Adipose tissue (tissue), 3 donors: ENCODE results near the gene EXOG. TPM values are rescaled to one million over a fixed set of nuclear protein-coding genes. Genes with fewer than 3 reads are reported as not detected.

Source experiments
- H3K27ac ChIP-seq: one replicate; pipeline ENCODE4 v1.5.1; 2013; ENCODE audit warnings: low read depth, low read length
- WGBS, 3 donors: extraction: QIAGEN DNeasy Blood & Tissue Kit; methylation state at CpG; one replicate each; pipeline ENCODE4 v1.1.7; 2013; 5-methylcytosine and 5-hydroxymethylcytosine counted together
- polyA plus RNA-seq, 3 donors: library from polyadenylated mRNA; stranded (reverse); fragments of 200-250 nt; gene quantifications; one replicate each; pipeline ENCODE4 v1.2.3, GENCODE V29; 2013
- donor health status: healthy with polysubstance abuse.
- donor health status: Bipolar disorder and iron deficiency.
- donor health status: healthy.

The EXOG gene
- polyA plus RNA-seq, 3 donors = 2.2 to 7.8 (median 3.0) TPM

GRCh38 chr3:38491215-38491614 lies 4.9 kb upstream of the EXOG start:
- WGBS, 3 donors = 87 to 94% (median 90%) methylated on average over 6 of the region's 6 CpGs
- no peak overlapping the region for H3K27ac ChIP-seq

DNA sequence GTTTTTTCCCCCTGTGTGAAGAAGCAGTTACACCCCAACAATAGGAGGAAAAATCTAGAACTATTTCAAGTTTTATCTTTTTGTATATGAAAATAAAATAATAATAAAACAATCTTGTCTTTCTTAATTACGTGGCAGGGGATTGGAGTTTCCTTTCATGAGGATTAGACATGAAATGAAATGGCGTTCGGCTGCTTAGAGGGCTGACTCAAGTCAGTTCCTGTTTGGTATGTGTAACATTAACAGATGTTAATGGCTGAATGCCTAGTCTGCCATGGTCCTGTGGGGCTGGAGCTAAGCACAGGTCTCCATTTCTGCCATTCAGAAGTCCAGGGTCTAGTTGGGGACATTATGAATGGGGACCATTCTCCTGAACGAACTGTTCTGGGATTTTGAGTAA lies 3.1 kb upstream of the EXOG start:
- no peak overlapping the region for H3K27ac ChIP-seq
- WGBS, 3 donors = 64 to 86% (median 69%) methylated on average over 4 of the region's 4 CpGs

- H3K27ac ChIP-seq = no peak overlapping the region
These were observed 891 bp downstream of the EXOG start for GRCh38 chr3:38497031-38497430.

DNA sequence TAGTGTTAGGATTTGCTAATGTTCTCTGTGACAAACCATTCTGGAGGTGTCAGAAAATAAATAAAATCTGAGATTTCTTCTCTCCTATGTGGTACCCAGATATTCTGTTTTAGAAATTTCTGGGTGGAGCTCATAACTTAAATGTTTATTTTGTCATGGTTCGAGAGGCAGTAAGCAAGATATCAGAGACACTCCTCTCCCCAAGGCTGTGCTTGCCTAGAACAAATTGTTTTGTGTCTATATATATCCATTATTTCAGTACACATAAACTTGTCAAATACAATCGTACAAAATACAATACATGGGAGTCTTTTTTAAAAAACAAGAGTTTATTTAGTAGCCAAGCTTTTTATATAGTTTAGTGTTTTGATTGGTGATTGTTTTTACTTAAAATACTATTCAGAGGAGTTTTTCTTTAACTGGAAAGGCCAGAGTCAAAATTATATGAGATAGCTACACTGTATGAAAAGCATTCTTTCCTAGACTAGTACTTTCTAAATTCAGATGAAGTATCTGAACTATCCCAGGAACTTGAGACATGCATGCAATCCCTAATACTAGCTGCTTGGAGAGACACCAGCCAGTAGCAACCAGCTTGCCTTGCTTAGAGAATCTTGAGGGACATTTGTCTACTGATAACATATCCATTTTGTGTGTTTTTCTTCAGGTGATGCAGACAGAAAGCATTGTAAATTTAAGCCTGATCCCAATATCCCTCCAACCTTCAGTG lies 4.7 kb downstream of the EXOG start:
- no peak overlapping the region for H3K27ac ChIP-seq
- 80 to 89% (median 89%) methylated on average over 2 of the region's 2 CpGs for WGBS, 3 donors

More at GRCh38 chr3:38497031-38497430, 891 bp downstream of the EXOG start:
- WGBS, 3 donors = 52 to 58% (median 57%) methylated on average over 4 of the region's 4 CpGs

DNA sequence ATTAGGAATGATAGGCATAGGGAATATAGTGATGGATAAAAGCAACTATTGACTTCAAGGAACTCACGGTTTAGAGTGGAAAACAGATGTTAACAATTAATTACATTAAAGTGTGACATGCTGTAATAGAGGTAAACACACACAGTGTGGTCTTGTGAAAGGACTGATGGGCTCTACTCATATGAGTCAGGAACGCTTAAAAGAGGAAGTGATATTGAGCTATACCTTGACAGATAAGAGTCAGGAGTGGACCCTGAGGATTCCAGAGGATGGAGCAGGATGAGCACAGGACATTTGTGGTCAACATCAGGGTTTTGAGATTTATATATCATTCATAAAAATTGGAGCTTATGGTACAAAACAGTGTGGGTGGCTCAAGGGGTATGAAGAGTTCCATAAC lies 11.0 kb downstream of the EXOG start:
- H3K27ac ChIP-seq = no peak overlapping the region
- WGBS, 3 donors = 73 to 86% (median 83%) methylated on average over 2 of the region's 2 CpGs

GRCh38 chr3:38509732-38510131 lies 13.6 kb downstream of the EXOG start:
- no peak overlapping the region for H3K27ac ChIP-seq
- 91 to 96% (median 95%) methylated on average over 2 of the region's 2 CpGs for WGBS, 3 donors

DNA sequence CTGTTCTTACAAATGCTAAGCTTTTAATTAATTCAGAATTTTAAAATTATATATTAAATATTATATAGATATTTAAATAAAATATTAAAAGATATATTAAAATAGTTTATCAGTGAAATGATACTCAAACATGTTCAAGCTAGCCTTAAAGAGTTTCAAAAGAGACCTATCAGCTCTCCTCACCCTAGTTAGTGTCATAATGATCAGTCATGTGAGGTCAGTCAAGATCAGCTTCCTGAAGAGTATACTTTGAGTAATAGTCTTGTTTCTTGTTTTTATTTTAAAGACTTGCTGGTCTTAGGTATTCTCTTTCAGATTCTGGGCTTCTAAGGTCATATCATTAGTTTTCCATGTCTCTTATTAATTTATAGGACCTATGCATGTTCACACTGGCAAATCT lies 14.5 kb downstream of the EXOG start:
- H3K27ac ChIP-seq = no peak overlapping the region

- H3K27ac ChIP-seq = no peak overlapping the region
- 45 to 87% (median 87%) methylated on average over 3 of the region's 3 CpGs for WGBS, 3 donors
These were observed 15.4 kb downstream of the EXOG start for GRCh38 chr3:38511546-38511945.

- H3K27ac ChIP-seq = no peak overlapping the region
- 94 to 99% (median 95%) methylated on average over 7 of the region's 7 CpGs for WGBS, 3 donors
These were observed 19.2 kb downstream of the EXOG start for GRCh38 chr3:38515367-38515766.

GRCh38 chr3:38516669-38517068 lies 20.5 kb downstream of the EXOG start:
- no peak overlapping the region for H3K27ac ChIP-seq
- 2 to 97% (median 2%) methylated on average over 1 of the region's 1 CpG for WGBS, 3 donors

DNA sequence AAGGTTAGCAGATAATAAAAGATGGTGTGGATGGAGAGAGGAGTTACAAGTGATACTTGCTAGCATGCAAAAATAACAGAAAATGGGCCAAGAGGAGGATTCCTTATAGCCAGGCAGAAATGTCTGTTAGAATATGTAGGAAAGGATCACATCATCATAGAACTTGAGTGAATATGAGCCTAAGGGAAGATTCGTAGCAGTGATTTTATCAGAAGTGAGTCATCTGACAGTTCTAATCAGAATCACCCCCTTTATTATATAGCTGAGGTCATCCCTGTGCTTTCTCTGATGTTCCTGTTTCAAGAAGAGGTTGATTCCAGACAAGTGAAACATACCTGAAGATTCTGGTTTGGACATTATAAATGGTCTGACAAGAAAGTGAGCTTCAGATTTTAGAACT lies 22.9 kb downstream of the EXOG start:
- WGBS, 3 donors = 69 to 85% (median 70%) methylated on average over 1 of the region's 1 CpG
- H3K27ac ChIP-seq = no peak overlapping the region

DNA sequence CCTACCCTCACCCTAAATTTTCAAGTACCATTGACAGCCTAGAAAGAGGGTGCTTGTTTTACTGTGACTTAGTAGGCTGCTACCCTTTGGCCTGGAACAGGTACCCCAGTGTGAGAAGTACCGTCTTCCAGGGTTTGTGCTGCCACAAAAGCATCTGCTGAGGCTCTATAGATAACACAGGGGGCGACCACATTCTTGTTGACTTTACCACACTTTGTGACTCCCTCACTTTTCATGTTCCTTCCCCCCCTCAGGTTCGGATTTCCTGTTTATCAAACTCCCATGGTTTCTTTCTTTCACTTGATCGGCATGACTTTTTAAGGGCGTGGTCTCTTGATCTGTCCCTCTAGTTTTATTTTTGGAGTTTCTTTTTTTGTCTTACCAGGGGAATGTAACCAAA lies 23.5 kb downstream of the EXOG start:
- H3K27ac ChIP-seq = no peak overlapping the region
- WGBS, 3 donors = 41 to 57% (median 48%) methylated on average over 5 of the region's 5 CpGs

- WGBS, 3 donors = 2 to 4% (median 3%) methylated on average over 5 of the region's 5 CpGs
- H3K27ac ChIP-seq = no peak overlapping the region
These were observed 25.3 kb downstream of the EXOG start for GRCh38 chr3:38521391-38521987.

DNA sequence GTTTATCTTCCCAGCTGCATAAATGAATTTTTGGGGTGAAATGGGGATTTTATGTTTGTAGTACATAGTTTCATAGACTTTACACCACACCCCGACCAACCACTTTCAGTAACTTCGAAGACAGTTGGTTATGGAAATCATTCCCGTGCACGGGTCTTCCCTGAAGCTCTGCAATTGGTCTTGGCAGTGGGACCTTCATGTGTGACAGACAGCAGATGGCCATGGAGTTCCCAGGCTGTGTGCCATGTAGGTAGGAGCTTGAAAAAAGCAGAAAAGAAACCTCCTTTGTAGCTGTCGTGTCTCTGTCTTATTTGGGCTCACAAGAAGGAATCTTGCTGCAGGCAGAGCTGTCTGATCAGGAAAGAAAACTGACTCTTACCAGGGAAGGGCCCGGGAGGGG lies 25.9 kb downstream of the EXOG start:
- no peak overlapping the region for H3K27ac ChIP-seq
- 85 to 96% (median 94%) methylated on average over 6 of the region's 6 CpGs for WGBS, 3 donors

GRCh38 chr3:38524141-38524739 lies 28.1 kb downstream of the EXOG start:
- WGBS, 3 donors = 94 to 95% (median 95%) methylated on average over 5 of the region's 5 CpGs
- no peak overlapping the region for H3K27ac ChIP-seq

DNA sequence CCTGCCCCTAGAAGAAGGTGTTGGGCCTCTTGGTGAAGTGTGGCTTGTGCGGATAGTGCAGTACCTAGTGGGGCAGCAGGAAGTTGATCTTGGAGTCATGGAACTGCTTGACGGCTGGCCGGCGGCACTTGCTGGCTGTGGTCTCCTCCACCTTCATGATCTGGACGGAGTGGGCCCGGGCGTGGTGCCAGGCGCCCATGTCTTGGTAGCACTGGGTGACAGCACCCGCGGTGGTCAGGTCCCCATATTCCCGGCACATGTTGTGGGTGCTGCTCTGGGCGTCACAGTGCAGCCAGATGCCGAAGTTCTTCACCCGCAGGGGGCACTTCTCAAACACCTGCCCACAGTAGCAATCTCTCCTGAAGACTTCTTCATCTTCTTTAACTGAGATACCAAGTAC lies 30.7 kb downstream of the EXOG start:
- 96 to 100% (median 98%) methylated on average over 14 of the region's 14 CpGs for WGBS, 3 donors
- no peak overlapping the region for H3K27ac ChIP-seq

GRCh38 chr3:38528457-38528856 lies 32.3 kb downstream of the EXOG start:
- H3K27ac ChIP-seq = no peak overlapping the region
- 76 to 100% (median 80%) methylated on average over 1 of the region's 1 CpG for WGBS, 3 donors

- H3K27ac ChIP-seq = no peak overlapping the region
- WGBS, 3 donors = 55 to 75% (median 65%) methylated on average over 3 of the region's 3 CpGs
These were observed 36.4 kb downstream of the EXOG start for GRCh38 chr3:38532529-38532928.

DNA sequence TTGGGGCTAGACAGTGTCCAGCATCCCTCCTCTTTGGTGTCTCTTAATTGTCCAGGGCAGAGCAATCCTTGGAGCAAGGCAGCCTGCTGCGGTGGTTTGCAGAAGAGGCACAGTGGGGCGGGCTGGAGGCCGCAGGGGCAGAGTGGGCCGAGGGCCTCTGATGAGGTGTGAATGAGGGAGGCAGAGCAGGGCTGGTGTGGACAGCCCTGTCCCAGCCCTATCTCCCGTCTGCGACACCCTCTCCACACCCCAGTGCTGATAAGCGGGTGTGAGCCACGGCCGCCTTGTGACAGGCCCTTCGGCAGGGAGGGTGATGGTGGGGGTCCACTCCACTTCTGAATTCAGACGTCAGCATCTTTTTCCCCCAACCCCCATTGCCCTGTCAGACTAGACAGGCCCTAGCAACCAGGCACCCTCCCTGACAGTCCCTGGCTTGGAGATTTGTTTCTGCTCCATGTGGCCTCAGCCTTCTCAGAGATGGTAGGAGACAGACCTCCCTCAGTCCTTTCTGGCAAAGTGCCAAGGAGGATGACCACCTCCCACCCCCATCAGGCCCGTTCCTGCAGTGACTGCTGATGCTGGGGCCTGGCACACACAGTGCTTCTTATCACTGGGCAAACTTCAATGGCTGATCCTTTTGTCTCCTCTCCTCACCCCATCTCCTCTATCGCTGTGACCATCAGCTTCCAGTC lies 37.3 kb downstream of the EXOG start:
- no peak overlapping the region for H3K27ac ChIP-seq

More for the DNA sequence above, 37.3 kb downstream of the EXOG start:
- WGBS, 3 donors = 79 to 87% (median 83%) methylated on average over 13 of the region's 13 CpGs
